K562 (cell line): ENCODE data around the gene OLIG2. TPM values are rescaled to one million over a fixed set of nuclear protein-coding genes. Genes with fewer than 3 reads are reported as not detected.

Experiments used
- ATAC-seq: fragments of 200-7000 bp; cut with Tn5 transposase; 3 replicates; pipeline ENCODE4 v1.9.1; 2020; ENCODE audit warnings: moderate library complexity
- BruUV-seq: library from RNA; stranded (reverse); fragments of 400-500 nt; replicated peaks from 2 replicates; lab custom pipeline; 2021; lab: Mats Ljungman, UMichigan
- CTCF ChIA-PET: fragments of 300-600 bp; formaldehyde crosslinking; extraction: SDS; loops from one replicate; lab custom pipeline; 2021; ENCODE audit warnings: low intra/inter-chr PET ratio; lab: Yijun Ruan, JAX
- POLR2A ChIA-PET: fragments of 300-600, 350-650 bp; sonication (Branson Sonifier 250); formaldehyde crosslinking; extraction: SDS; loops from one replicate; lab custom pipeline; 2021; ENCODE audit warnings: antibody characterized with exemption, inconsistent platforms; lab: Yijun Ruan, JAX
- DNase-seq, 4 experiments: peaks; one replicate each; pipeline versions ENCODE4 v3.0.0 to v3.0.0-alpha.2; 2011 to 2018; ENCODE audit warnings: low spot score in 3 of 4, mixed read lengths in 3 of 4; ENCODE audit errors: extremely low read depth in 1 of 4
- FAIRE-seq: peaks from 2 replicates; lab custom pipeline; 2011; peaks lifted over from hg19 to GRCh38; lab: Jason Lieb, UNC
- H2AFZ ChIP-seq: 2 replicates; pipeline ENCODE4 v1.6.0; 2011; ENCODE audit warnings: low read depth, low read length, control low read depth, inconsistent platforms
- H3K27ac ChIP-seq: fragments of 200-600 bp; 3 replicates; pipeline ENCODE4 v1.8.0; 2011; ENCODE audit warnings: low read depth, mild to moderate bottlenecking, control low read depth, inconsistent platforms, low read length, moderate library complexity, mixed read lengths; ENCODE audit errors: extremely low read depth
- H3K27me3 ChIP-seq, 2 experiments: fragments of 300-600 bp in 1 of 2; 2 replicates in 1 of 2; 3 replicates in 1 of 2; pipeline versions ENCODE4 v1.6.0 to v1.8.0; 2011; ENCODE audit warnings: inconsistent platforms in 2 of 2, low read length in 2 of 2, mild to moderate bottlenecking in 1 of 2, mixed read lengths in 1 of 2, moderate library complexity in 1 of 2; ENCODE audit not compliant: control insufficient read depth in 2 of 2, insufficient read depth in 2 of 2
- H3K36me3 ChIP-seq: fragments of 300-600 bp; 3 replicates; pipeline ENCODE4 v1.8.0; 2011; ENCODE audit warnings: mild to moderate bottlenecking, low read length, inconsistent platforms; ENCODE audit not compliant: control insufficient read depth, insufficient read depth
- H3K4me1 ChIP-seq, 2 experiments: fragments of 200-600 bp in 1 of 2; replicated peaks in 1 of 2; 2 replicates in 1 of 2; 3 replicates in 1 of 2; pipeline versions ENCODE4 v1.5.1 to v1.8.0; 2011; ENCODE audit warnings: inconsistent platforms in 2 of 2, low read length in 2 of 2, mild to moderate bottlenecking in 1 of 2, mixed read lengths in 1 of 2, moderate library complexity in 1 of 2; ENCODE audit not compliant: control insufficient read depth in 2 of 2, insufficient read depth in 2 of 2
- H3K4me2 ChIP-seq: 2 replicates; pipeline ENCODE4 v1.6.1; 2011; ENCODE audit warnings: low read length, control low read depth, inconsistent platforms, mixed read lengths; ENCODE audit not compliant: insufficient read depth
- H3K4me3 ChIP-seq: fragments of 200-600 bp; sonication (generic), shearing (Covaris generic); 2 replicates; pipeline ENCODE4 v1.5.1; 2016; ENCODE audit warnings: control low read depth, inconsistent platforms
- H3K79me2 ChIP-seq: fragments of 200-600 bp; 3 replicates; pipeline ENCODE4 v1.8.0; 2011; ENCODE audit warnings: low read length, inconsistent platforms; ENCODE audit not compliant: control insufficient read depth, insufficient read depth
- H3K9ac ChIP-seq, 2 experiments: 2 replicates each; pipeline versions ENCODE4 v1.6.0 to v1.6.1; 2011; ENCODE audit warnings: low read depth in 2 of 2, low read length in 2 of 2, control low read depth in 1 of 2, inconsistent platforms in 1 of 2, mild to moderate bottlenecking in 1 of 2, mixed read lengths in 1 of 2; ENCODE audit not compliant: insufficient read depth in 1 of 2
- H3K9me1 ChIP-seq: one replicate; pipeline ENCODE4 v1.6.0; 2011; ENCODE audit warnings: inconsistent platforms, mild to moderate bottlenecking, low read length, moderate library complexity; ENCODE audit not compliant: control insufficient read depth, insufficient read depth
- H3K9me3 ChIP-seq: replicated peaks from 2 replicates; pipeline ENCODE4 v1.5.1; 2011; ENCODE audit warnings: low read depth, low read length, inconsistent platforms; ENCODE audit not compliant: control insufficient read depth, insufficient read depth
- H4K20me1 ChIP-seq: replicated peaks from 2 replicates; pipeline ENCODE4 v1.6.1; 2011; ENCODE audit warnings: low read length, inconsistent platforms, mixed read lengths; ENCODE audit not compliant: control insufficient read depth, insufficient read depth
- ADNP ChIP-seq: fragments of 200-800 bp; sonication (Bioruptor generic); IDR thresholded peaks from 2 replicates; pipeline ENCODE4 v1.6.1; 2016; ENCODE audit warnings: missing genetic modification characterization, missing compliant biosample characterization
- FOSL1 ChIP-seq: fragments of 200-800 bp; sonication (Bioruptor generic); conservative IDR thresholded peaks from 2 replicates; pipeline ENCODE4 v1.6.1; 2016; ENCODE audit warnings: missing genetic modification characterization, missing compliant biosample characterization
- WGBS: fragments of 100-300 bp; shearing (Covaris generic); methylation state at CpG from one replicate; pipeline ENCODE4 v1.1.6; 2016; ENCODE audit warnings: low coverage, mixed read lengths; ENCODE audit not compliant: insufficient coverage; ENCODE audit errors: missing lambda C conversion rate; 5-methylcytosine and 5-hydroxymethylcytosine counted together
- in situ Hi-C: fragments of 300-500 bp; cut with MboI; formaldehyde crosslinking; loops from 4 replicates; pipeline ENCODE4 v1.15.0; 2018; ENCODE audit warnings: inconsistent platforms, mixed read lengths
- intact Hi-C: fragments of 100-400 bp; cut with micrococcal nuclease; formaldehyde crosslinking; loops from 2 replicates; pipeline ENCODE4 v1.14.2; 2022
- polyA plus RNA-seq, 8 experiments: library from polyadenylated mRNA; depleted of rRNA in 4 of 8; stranded (reverse) in 5 of 8; unstranded in 3 of 8; fragments of >200 nt; fragmentation: Nextera tagmentation in 2 of 8; fragmentation: Illumina TruSeq in 1 of 8; extraction: Ambion mirVana in 2 of 8; extraction: Trizol in 1 of 8; gene quantifications; 2 replicates each; pipeline versions ENCODE4 v1.2.1 to v1.2.3, GENCODE V29; 2011 to 2014; ENCODE audit warnings: inconsistent platforms in 1 of 8, missing spikeins in 1 of 8
- total RNA-seq, 7 experiments: library from RNA; depleted of rRNA in 6 of 7; stranded (reverse); fragments of >200 nt in 6 of 7; fragmentation: Illumina TruSeq in 2 of 7; extraction: Trizol in 2 of 7; gene quantifications; 2 replicates each; pipeline versions ENCODE4 v1.2.1 to v1.2.3, GENCODE V29; 2011 to 2021; ENCODE audit warnings: low replicate concordance in 1 of 7
- TF ChIP-seq, protein P1 (sequence below): fragments of 450-650 bp; formaldehyde crosslinking; IDR thresholded peaks from 2 replicates; pipeline ENCODE4 v1.4.0; 2022; ENCODE audit warnings: missing genetic modification characterization

OLIG2 gene
- total and polyA plus RNA-seq, 9 of the 15 experiments (the other 6 are each of a cell fraction or from before 2014, with no cell fraction given), result not detected

DNA sequence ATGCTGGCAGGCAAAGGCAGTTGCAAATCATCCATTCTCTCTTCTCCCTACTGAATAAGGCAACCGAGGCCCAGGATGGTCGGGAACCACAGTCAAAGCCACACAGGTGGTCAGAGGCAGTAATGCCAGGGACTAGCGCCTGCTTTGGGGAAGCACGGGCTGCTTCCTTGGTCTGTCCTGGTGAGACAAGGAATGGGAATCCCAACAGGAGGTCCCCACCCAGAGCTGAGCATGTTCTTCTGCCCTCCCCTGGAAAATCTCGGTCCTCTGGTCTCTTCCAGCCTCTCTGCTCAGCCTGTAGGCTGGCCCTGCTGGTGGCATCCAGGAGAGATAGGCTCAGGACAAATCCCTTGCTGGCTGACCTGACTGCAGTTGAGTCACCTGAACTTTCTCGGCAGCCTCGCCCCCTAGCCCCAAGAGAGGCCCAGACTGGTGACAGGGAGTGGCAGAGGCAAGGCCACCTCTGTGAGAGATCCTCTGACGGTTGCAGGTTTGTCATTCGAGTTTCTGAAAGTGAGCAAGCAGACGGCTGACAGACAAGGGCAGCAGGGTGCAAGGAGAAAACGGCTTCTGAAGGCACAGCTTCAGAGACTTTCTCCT lies 50.0 kb downstream of the OLIG2 start:
- no peak for DNase-seq
- TF ChIP-seq FOSL1 (tag), result no peak
- TF ChIP-seq, protein P1, sequence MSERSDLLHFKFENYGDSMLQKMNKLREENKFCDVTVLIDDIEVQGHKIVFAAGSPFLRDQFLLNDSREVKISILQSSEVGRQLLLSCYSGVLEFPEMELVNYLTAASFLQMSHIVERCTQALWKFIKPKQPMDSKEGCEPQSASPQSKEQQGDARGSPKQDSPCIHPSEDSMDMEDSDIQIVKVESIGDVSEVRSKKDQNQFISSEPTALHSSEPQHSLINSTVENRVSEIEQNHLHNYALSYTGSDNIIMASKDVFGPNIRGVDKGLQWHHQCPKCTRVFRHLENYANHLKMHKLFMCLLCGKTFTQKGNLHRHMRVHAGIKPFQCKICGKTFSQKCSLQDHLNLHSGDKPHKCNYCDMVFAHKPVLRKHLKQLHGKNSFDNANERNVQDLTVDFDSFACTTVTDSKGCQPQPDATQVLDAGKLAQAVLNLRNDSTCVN, result no peak
- TF ChIP-seq ADNP (tag), result no peak
- TF ChIP-seq, all 486 proteins: peak for 0
- Histone ChIP-seq H3K9me1 (no peaks in the 10 kb centered on the region), H3K27ac (no peak overlapping the region), H3K4me3 (no peak overlapping the region), H3K4me1 (peaks cover 9 to 12% of the 10 kb centered on the region in 2 experiments; a peak in 4 of 5 replicates), H4K20me1 (peaks cover 4% of the 10 kb centered on the region; the same call in 1 of the 2 replicates), H3K4me2 (no peak overlapping the region), H3K36me3 (no peaks in the 10 kb centered on the region), H3K9ac (no peak overlapping the region), H2AFZ (no peak overlapping the region), H3K9me3 (no peaks in the 10 kb centered on the region), H3K27me3 (peaks cover 37 to 39% of the 10 kb centered on the region in 2 experiments), H3K79me2 (no peaks in the 10 kb centered on the region)
- ChIA-PET CTCF (no interaction called here), POLR2A (interaction anchor here (0.6 kb wide), 1 partner anchor 659 kb away, joined by 3 read pairs; no protein-coding TSS in a partner anchor)
- 3% methylated on average over 11 of the region's 11 CpGs for WGBS
- in situ Hi-C loops (no loop called here), intact Hi-C loops (no loop called here)
- BruUV-seq, result no TSS peak
- ATAC-seq (no peak), FAIRE-seq (no peak)
